ENCODE measurements around the gene HRH1.

Gene HRH1

DNA sequence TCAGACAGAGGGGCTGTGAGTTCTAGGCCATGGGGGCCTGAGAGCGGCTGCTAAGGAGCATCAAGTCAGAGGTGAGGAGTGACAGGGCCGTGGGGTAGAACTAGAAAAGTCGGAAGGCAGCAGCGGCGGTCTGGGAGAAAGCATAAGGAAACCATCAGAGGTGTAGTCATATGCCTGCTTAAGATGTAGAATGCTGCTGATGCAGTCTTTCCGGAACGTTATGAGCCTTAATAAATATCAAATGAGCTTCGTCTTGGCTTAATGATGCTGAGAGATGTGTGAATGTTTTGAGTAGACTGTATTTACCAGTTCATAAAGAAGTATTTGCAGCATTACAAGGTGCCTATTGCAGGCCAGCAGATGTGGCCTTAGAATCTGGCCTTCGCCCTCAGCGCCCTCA lies 133.1 kb downstream of the HRH1 start:
- DNase-seq = no peak

DNA sequence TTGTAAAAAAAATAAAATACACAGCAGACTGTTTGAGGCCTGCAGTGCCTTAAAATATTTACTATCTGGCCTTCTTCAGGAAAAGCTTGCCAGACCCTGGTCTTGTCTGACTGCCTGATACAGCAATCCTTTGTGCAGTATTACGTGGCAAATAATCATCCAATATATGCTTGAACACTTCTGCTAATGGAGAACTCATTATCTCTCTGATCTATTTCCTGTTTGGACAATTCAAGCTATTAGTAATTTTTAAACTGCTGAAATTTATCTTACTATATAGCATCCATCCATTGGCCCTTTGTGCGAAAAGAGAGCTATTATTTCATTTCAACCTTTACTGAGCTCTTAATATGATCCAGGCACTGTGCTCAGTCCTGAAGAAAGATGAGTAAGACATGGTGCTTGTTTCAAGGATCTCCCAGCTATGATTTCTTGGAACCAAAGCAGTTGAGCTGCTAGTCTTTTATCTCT lies 133.8 kb downstream of the HRH1 start:
- DNase-seq = no peak

DNA sequence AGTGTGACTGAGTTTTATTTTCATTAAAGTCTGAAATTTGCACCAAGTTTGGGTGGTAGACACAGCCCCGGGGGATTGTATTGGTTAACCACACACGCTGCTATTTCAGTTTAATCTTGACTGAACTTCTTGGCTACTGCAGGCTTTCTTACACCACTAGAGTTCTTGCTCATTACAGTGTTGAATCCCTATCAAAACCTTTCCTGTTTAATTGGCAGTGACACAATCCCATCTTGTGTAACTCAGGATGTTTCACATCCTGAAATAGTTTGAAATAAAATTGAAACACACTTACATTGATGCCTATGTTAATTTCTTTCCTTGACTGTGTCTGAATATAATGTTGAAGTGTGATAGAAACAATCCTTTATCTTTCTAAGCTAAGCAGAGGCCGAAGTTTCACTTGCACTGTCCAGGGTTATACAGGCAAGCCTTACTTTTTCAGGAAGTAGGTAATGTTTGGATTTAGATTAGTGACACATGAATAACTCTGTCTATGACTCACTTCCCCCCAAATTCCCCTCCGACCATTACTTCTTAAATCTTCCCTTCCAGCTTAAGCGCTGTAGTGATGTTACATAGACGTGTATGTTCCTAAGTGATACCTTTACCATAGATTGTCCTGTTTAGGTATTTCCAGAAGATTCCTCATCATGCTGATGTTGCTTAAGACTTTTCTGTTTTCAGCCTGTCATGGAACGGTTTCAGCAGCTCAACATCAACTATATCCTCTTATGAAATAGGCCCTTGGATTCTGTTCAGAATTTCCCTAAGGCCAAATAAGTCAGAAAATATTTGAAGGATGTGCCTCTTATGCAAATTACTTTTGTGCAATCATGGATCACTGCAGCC lies 134.7 kb downstream of the HRH1 start:
- DNase-seq = no peak

DNA sequence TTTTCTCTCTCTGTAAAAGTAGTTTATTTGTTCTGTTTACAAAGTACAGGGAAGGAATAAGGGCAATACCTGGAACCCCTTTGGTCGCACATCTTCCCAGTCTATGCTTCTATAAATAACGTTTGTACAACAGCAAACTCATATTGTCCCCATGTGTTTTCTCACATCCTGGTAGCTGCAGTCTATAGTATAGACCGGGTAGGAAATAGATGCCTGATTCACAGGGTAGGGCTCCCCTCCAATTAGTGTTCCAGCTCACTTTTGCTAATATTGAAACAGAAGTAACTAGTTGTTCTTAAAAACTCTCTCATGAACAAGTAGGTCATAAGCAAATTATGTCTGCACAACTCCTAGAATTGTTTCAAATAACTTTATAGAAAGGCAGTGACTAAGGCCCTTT lies 135.6 kb downstream of the HRH1 start:
- no peak for DNase-seq

DNA sequence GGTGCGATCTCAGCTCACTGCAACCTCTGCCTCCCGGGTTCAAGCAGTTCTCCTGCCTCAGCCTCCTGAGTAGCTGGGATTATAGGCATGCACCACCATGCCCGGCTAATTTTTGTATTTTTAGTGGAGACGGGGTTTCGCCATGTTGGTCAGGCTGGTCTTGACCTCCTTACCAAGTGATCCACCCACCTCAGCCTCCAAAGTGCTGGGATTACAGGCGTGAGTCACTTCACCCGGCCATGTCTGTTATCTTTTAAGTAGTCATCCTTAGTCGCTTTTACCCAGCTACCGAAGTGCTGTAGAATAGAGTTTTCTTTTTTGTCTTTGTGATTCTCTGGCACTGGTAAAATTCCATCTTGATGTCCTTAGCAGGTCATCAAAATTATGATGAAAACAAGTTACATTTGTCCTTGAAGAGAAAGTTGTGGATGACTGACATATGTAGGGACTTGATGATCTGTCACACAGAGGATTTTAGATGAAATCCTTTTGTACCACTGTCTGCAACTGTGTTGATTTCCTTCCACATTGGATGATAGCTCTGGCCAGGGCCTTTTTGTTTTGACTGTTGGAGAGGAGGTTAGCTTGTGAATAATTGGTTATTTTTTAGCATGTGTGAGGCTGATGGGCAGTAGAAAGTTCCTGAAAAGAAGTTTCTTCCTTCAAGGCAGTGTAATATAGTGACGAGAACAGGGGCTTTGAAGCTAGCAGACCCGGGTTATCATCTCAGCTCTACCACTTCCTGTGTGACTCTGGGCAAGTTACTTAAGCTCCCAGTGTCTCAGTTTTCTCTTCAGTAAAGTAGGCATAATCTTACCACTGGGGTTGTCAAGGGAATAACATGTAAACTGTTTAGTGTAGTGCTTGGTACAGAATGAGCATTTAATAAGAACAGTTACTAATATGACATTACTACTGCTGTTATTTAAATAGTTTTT lies 136.7 kb downstream of the HRH1 start:
- no peak for DNase-seq

DNA sequence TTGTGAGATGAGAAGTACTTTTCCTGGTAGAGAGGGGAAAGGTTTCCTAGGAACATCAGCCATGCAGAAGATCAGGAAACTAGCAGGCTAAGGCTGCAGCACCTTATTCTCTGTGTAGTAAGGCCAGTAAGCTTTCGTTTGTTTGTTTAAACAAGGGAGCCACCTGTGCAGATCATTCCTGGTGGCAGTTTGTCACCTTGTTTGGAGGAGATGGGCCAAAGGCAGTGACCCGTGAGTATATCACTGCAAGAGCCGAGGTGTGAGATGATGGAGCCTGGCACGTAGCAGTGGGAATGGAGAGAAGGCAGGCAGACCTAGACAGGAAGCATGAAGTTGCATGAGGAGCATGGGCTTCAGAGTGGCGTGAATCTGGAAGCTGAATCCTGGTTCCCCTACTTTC lies 137.5 kb downstream of the HRH1 start:
- DNase-seq = no peak

DNA sequence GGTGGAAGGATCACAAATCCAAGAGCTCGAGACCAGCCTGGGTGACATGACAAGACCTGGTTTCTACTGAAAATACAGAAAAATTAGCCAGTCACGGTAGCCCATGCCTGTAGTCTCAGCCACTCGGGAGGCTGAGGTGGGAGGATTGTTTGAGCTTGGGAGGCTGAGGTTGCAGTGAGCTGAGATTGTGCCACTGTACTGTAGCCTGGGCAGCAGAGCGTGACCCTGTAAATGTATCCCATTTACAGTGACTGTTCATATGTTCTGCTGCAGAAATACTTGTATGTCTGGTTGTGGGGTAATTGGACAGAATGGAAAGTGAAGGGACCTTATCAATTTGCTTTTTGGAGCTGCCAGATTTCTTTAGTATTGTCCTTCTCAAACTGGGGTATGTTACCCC lies 142.8 kb downstream of the HRH1 start:
- DNase-seq = no peak

DNA sequence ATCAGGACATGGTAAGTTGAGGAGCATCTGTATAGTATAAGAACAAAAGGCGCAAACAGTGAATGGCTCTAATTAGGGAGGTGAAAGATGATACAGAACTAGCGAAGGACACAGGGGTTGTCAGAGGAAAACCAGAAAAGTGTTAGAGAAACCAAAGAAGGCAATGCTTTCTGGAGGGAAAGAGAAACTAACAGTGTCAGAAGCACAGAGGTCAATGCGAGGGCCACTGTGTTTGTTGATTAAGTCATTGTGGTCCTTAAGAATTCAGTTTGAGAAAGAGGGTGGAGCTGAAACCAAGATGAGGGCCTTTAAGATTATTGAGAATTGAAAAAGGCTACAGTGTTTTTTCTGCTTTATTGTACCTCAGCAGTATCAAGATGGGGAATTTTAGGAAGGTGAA lies 146.7 kb downstream of the HRH1 start:
- DNase-seq = no peak

DNA sequence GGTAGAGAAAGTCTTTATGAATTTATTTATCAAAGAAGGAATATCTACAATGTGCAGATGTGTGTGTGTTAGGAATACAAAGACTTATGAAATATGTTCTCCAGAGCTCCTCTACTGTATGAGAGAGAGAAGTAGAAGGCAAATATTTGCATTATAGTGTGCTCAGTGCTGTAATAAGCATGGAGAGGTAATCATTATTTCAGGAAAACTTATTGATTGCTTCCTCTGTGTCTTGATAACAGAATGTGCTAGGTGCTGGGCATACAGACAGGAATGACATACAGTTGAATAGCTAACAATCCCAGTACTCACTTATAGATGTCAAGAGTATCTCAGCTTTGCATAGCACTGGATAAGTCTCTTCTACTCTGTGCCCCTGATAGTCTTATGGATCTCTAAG lies 148.2 kb downstream of the HRH1 start:
- DNase-seq = no peak

DNA sequence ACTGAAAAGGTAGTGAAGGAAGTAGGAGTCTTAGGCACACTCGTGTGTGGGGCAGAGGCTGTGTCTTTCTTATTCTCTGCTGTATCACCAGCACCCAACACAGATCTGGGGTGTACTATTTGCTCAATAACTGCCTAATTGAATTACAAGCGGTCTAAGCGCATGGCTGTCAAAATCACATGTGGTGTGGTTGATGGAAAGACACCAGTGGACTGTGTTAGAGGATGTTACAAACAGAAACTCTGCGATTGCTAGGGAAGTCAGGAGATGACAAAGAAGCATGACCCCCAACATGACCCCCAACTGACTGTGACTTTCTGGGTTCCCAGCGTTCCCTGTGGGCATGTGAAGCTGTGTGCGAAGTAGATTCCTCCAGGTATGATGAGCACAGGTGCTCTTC lies 149.9 kb downstream of the HRH1 start:
- DNase-seq = no peak

DNA sequence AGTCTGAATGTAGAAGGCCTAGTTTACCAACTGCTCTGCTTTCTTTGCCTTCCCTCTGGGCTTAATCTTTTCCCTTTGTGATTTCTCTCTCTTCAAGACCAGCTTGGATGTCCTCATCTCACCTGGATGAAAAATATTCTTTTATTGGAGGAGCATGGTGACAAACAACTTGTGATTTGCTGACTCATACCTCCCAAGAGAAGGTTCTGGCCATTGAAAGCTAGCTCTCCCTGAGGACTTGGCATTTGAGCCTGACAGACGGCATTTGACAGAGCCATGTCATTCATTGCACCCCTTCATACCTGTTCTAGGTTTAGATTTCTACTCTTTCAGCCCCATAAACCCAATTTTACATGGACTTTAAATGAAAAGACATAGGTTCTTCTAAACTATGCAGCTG lies 151.2 kb downstream of the HRH1 start:
- no peak for DNase-seq

DNA sequence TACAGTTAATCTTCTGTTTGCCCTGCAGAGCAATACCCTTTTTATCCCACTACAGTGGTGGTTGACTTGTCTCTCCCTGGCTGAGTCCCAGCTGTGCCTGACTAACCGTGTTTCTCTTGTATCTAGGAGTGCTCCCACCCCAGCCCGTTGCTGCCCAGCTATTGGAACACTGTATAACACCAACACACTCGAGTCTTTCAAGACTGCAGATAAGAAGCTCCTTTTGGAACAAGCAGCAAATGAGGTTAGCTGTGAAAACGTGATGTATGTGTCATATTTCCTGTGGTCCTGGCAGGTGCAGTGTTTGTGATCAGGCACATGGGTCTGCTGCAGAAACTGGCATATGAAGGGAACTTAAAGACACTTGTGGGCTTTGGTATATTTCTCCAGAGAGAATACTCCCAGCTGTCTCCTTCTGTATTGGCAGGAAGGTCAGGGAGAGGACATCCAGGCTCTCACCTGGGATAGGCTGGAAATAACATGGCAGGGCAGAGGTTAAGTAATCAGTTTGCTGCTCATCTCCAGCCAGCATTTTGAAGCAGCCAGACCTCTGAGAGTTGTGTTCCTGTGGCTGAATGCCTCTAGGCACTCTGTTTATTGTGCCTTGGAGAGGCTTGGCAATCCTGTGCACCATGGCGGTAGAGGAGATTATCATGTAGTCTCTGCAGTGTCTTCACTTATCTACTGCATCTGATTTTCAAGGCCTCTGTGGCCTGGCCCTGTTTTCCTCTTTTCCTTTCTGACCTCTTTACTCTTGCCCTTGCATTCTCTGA lies 152.7 kb downstream of the HRH1 start:
- DNase-seq = no peak

DNA sequence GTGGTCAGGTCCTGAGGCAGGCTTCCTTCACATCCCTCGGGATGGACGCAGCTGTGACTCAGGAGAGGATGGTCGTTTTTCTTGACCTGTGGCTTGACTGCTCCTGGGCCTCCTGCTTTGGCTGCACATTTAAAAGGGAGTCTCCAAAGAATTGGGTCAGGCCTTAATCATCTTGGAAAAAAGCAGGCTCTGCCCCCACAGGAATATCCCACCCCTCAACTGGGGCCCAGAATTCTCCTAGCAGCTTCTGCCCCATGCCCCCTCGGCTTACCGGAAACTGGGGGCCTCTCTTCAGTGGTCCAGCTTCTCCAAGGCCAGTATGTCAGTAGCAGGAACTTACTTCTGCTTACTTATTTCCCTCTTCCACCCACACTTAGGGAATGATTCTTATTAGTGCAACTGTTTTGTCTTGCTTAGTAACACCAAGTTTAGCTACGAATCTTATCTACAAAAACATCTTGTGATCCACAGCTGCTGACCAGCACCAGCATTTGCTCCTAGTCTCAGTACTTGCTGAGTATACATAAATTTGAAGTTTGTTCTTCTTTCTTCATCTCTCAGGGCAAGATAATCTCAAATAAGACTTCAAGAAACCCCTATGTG lies 153.6 kb downstream of the HRH1 start:
- DNase-seq = no peak

DNA sequence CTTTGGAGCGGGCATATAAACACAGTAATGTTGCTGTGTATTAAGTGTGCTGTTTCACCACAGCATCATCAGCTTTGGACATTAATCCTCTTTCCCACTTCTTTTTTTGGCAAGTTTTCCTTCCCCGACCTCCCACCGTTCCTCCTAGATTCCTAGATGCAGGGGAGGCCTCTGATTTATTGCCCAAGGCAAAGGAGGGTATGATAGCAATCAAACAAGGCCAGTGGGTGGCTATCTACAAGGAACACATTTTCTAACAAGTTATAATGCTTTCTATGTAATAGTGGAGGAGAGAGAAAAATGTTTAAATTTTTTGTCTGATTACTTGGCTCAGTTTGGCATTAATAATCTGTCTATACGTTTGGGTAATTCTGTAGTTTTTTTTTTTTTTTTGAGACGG lies 156.0 kb downstream of the HRH1 start:
- no peak for DNase-seq

DNA sequence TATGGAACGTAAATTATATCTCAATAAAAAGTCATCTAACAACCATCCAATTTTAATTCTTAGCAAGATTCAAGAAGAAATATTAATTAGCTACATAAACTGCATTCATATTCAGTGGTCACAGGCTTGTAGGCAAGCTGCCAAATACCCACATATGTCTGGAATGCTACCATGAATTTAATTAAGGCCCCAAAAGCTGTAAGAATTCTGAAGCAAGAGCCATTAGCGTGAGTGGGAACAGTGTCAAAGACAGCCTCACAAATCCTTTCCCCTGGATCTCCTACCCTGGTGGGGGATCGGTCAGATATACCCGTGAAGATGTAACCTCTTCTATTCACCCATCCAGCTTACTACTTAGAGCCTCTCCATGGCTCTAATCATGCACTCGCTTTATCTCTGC lies 157.9 kb downstream of the HRH1 start:
- DNase-seq = no peak

All from NCI-H2171 (cell line).